Endothelial cell of umbilical vein (primary cell): ENCODE data around the gene FANCE. TPM values are rescaled to one million over a fixed set of nuclear protein-coding genes. Genes with fewer than 3 reads are reported as not detected.

Experiments used
- BruUV-seq: library from RNA; stranded (reverse); fragments of 400-500 nt; replicated peaks from 2 replicates; lab custom pipeline; 2021; lab: Mats Ljungman, UMichigan
- CTCF ChIA-PET: fragments of 300-600, 350-600 bp; sonication (Branson Sonifier 250); formaldehyde crosslinking; loops from one replicate; lab custom pipeline; 2021; ENCODE audit warnings: antibody characterized with exemption, inconsistent platforms; lab: Charles Lee
- POLR2A ChIA-PET: fragments of 300-600, 350-600 bp; sonication (Branson Sonifier 250); formaldehyde crosslinking; loops from one replicate; lab custom pipeline; 2021; ENCODE audit warnings: antibody characterized with exemption, inconsistent platforms; lab: Charles Lee
- DNase-seq: peaks from one replicate; pipeline ENCODE4 v3.0.0-alpha.2; 2011; ENCODE audit warnings: low read depth, low spot score
- FAIRE-seq: peaks from 2 replicates; lab custom pipeline; 2011; peaks lifted over from hg19 to GRCh38; lab: Jason Lieb, UNC
- H2AFZ ChIP-seq: 2 replicates; pipeline ENCODE4 v1.6.0; 2012; ENCODE audit warnings: low read depth, low read length, control low read depth, inconsistent platforms
- H3K27ac ChIP-seq: 2 replicates; pipeline ENCODE4 v1.5.1; 2011; ENCODE audit warnings: low read depth, mild to moderate bottlenecking, control low read depth, low read length, moderate library complexity; ENCODE audit not compliant: insufficient read depth
- H3K27me3 ChIP-seq, 2 experiments: 2 replicates each; pipeline versions ENCODE4 v1.6.0 to v1.6.1; 2011; ENCODE audit warnings: low read length in 2 of 2, mixed read lengths in 1 of 2; ENCODE audit not compliant: control insufficient read depth in 2 of 2, insufficient read depth in 2 of 2
- H3K36me3 ChIP-seq, 2 experiments: 2 replicates in 1 of 2; 3 replicates in 1 of 2; pipeline ENCODE4 v1.5.1; 2011; ENCODE audit warnings: low read length in 2 of 2, mild to moderate bottlenecking in 1 of 2, moderate library complexity in 1 of 2; ENCODE audit not compliant: control insufficient read depth in 2 of 2, insufficient read depth in 2 of 2; ENCODE audit errors: extremely low read depth in 1 of 2
- H3K4me1 ChIP-seq: 3 replicates; pipeline ENCODE4 v1.5.1; 2011; ENCODE audit warnings: mild to moderate bottlenecking, low read length; ENCODE audit not compliant: control insufficient read depth, insufficient read depth; ENCODE audit errors: extremely low read depth
- H3K4me2 ChIP-seq: 2 replicates; pipeline ENCODE4 v1.6.1; 2011; ENCODE audit warnings: low read length, control low read depth, mixed read lengths; ENCODE audit not compliant: insufficient read depth
- H3K4me3 ChIP-seq, 3 experiments: fragments of 200-600 bp in 1 of 3; sonication (generic), shearing (Covaris generic) in 1 of 3; replicated peaks in 1 of 3; 2 replicates each; pipeline ENCODE4 v1.5.1; 2011 to 2016; ENCODE audit warnings: control low read depth in 3 of 3, low read length in 3 of 3, mild to moderate bottlenecking in 2 of 3, inconsistent platforms in 1 of 3, low read depth in 1 of 3, moderate library complexity in 1 of 3; ENCODE audit not compliant: insufficient read depth in 1 of 3
- H3K79me2 ChIP-seq: 2 replicates; pipeline ENCODE4 v1.6.0; 2012; ENCODE audit warnings: low read length, inconsistent platforms; ENCODE audit not compliant: control insufficient read depth, insufficient read depth
- H3K9ac ChIP-seq: replicated peaks from 2 replicates; pipeline ENCODE3; 2011; ENCODE audit warnings: low read length, control low read depth; ENCODE audit not compliant: insufficient read depth; ENCODE audit errors: extremely low read depth
- H3K9me1 ChIP-seq: replicated peaks from 3 replicates; pipeline ENCODE4 v1.6.0; 2011; ENCODE audit warnings: mild to moderate bottlenecking, low read length; ENCODE audit not compliant: control insufficient read depth, insufficient read depth; ENCODE audit errors: extremely low read depth
- H3K9me3 ChIP-seq: replicated peaks from 2 replicates; pipeline ENCODE4 v1.5.1; 2012; ENCODE audit warnings: low read length, inconsistent platforms; ENCODE audit not compliant: control insufficient read depth, insufficient read depth
- H4K20me1 ChIP-seq: replicated peaks from 2 replicates; pipeline ENCODE3; 2011; ENCODE audit warnings: mild to moderate bottlenecking, low read length; ENCODE audit not compliant: control insufficient read depth, insufficient read depth; ENCODE audit errors: extremely low read depth
- CTCF ChIP-seq, 2 donors: IDR thresholded peaks; 1 replicate in 1 of 2; 2 replicates in 1 of 2; pipeline ENCODE4 v1.5.1; 2011; ENCODE audit warnings: low read length in 2 of 2, mild to moderate bottlenecking in 2 of 2, moderate library complexity in 2 of 2, control low read depth in 1 of 2, inconsistent platforms in 1 of 2, low read depth in 1 of 2; ENCODE audit not compliant: insufficient read depth in 1 of 2; ENCODE audit errors: extremely low read depth in 1 of 2
- EZH2 ChIP-seq: IDR thresholded peaks from 2 replicates; pipeline ENCODE4 v1.6.1; 2012; ENCODE audit warnings: borderline replicate concordance, low read depth, mild to moderate bottlenecking, moderate library complexity, low read length, inconsistent platforms; ENCODE audit not compliant: severe bottlenecking
- FOS ChIP-seq: IDR thresholded peaks from 2 replicates; pipeline ENCODE4 v1.6.1; 2011; ENCODE audit warnings: mild to moderate bottlenecking, low read length, moderate library complexity, borderline replicate concordance; ENCODE audit not compliant: insufficient read depth
- GATA2 ChIP-seq: IDR thresholded peaks from 2 replicates; pipeline ENCODE4 v1.7.0; 2011; ENCODE audit warnings: low read depth, mild to moderate bottlenecking, moderate library complexity, mixed read lengths, low read length; ENCODE audit not compliant: insufficient read length, insufficient read depth
- JUN ChIP-seq: IDR thresholded peaks from 2 replicates; pipeline ENCODE4 v1.6.1; 2011; ENCODE audit warnings: borderline replicate concordance, low read depth; ENCODE audit not compliant: insufficient read length, insufficient read depth
- MAX ChIP-seq: IDR thresholded peaks from 2 replicates; pipeline ENCODE4 v1.6.1; 2011; ENCODE audit not compliant: insufficient read depth, insufficient read length
- MYC ChIP-seq: IDR thresholded peaks from one replicate; pipeline ENCODE4 v1.6.1; 2011; ENCODE audit warnings: mild to moderate bottlenecking, low read depth, low read length
- POLR2A ChIP-seq: IDR thresholded peaks from 2 replicates; pipeline ENCODE4 v1.6.1; 2012; ENCODE audit warnings: low read depth, mild to moderate bottlenecking, control low read depth, low read length
- POLR2AphosphoS5 ChIP-seq: IDR thresholded peaks from 2 replicates; pipeline ENCODE4 v1.6.1; 2012; ENCODE audit warnings: low read depth, mild to moderate bottlenecking, control low read depth, low read length, moderate library complexity; ENCODE audit not compliant: insufficient read depth
- dilution Hi-C: fragments of 300-500 bp; cut with MboI; formaldehyde crosslinking; loops from one replicate; pipeline ENCODE4 v1.15.0; 2019; ENCODE audit warnings: low sequenced_read_pairs; ENCODE audit not compliant: extremely low pct_ligation_motif_present
- intact Hi-C: fragments of 100-400 bp; cut with micrococcal nuclease; formaldehyde crosslinking; loops from one replicate; pipeline ENCODE4 v1.10.0; 2022
- polyA plus RNA-seq, 4 experiments: library from polyadenylated mRNA; depleted of rRNA in 3 of 4; stranded (reverse) in 3 of 4; unstranded in 1 of 4; fragments of >200 nt; gene quantifications; 2 replicates each; pipeline versions ENCODE4 v1.2.1 to v1.2.3, GENCODE V29; 2011 to 2012; ENCODE audit warnings: missing spikeins in 1 of 4
- total RNA-seq: library from RNA; stranded (reverse); gene quantifications from 2 replicates; pipeline ENCODE4 v1.2.3, GENCODE V29; 2021

FANCE gene
- total and polyA plus RNA-seq, 2 donors (not counting 3 experiments of a cell fraction or from before 2014, with no cell fraction given) = 9.1 to 12.7 TPM

GRCh38 chr6:35498422-35499067 lies 46.4 kb downstream of the FANCE start:
- CTCF ChIA-PET = interaction anchor here (0.8 to 1.0 kb wide), 2 partner anchors 49 to 91 kb away, joined by 3 read pairs; no protein-coding TSS in a partner anchor
- no peak overlapping the region for H3K27ac ChIP-seq
- H3K4me3 ChIP-seq = no peak overlapping the region
- no peak for TF ChIP-seq CTCF (IDR thresholded peaks at IDR 0.05; ENCODE audit: extremely low read depth in 1 of 2, insufficient read depth in 1 of 2, low read depth in 1 of 2, low read length in 2 of 2)
- no peak for TF ChIP-seq EZH2
- no peak for TF ChIP-seq MYC
- no peak for TF ChIP-seq JUN
- H3K27me3 ChIP-seq = peaks cover 4 to 14% of the 10 kb centered on the region in 2 experiments
- no TSS peak for BruUV-seq
- dilution Hi-C loops = no loop called here
- H4K20me1 ChIP-seq = no peaks in the 10 kb centered on the region
- no peak for FAIRE-seq
- no peak overlapping the region for H3K4me2 ChIP-seq
- DNase-seq = no peak
- no peaks in the 10 kb centered on the region for H3K9me1 ChIP-seq
- POLR2A ChIA-PET = no interaction called here
- H3K36me3 ChIP-seq = no peaks in the 10 kb centered on the region
- peaks cover 4% of the 10 kb centered on the region for H3K4me1 ChIP-seq
- H3K79me2 ChIP-seq = no peaks in the 10 kb centered on the region
- no peak overlapping the region for H2AFZ ChIP-seq
- H3K9me3 ChIP-seq = no peaks in the 10 kb centered on the region
- intact Hi-C loops = no loop called here
- H3K9ac ChIP-seq = no peak overlapping the region

- intact Hi-C loops = no loop called here
- H3K9me1 ChIP-seq = no peaks in the 10 kb centered on the region
- DNase-seq = no peak
- H3K27ac ChIP-seq = no peak overlapping the region
- H3K27me3 ChIP-seq = peaks cover 3 to 14% of the 10 kb centered on the region in 2 experiments
- no peak for TF ChIP-seq MYC
- no peak for TF ChIP-seq POLR2AphosphoS5
- TF ChIP-seq EZH2 = no peak
- TF ChIP-seq POLR2A = no peak
- TF ChIP-seq CTCF (IDR thresholded peaks at IDR 0.05; ENCODE audit: extremely low read depth in 1 of 2, insufficient read depth in 1 of 2, low read depth in 1 of 2, low read length in 2 of 2) = no peak
- no peak for TF ChIP-seq MAX
- TF ChIP-seq GATA2 = no peak
- TF ChIP-seq JUN = no peak
- TF ChIP-seq FOS = no peak
- POLR2A ChIA-PET = no interaction called here
- CTCF ChIA-PET = no interaction called here
- BruUV-seq = no TSS peak
- H3K4me3 ChIP-seq = no peak overlapping the region
- H2AFZ ChIP-seq = no peak overlapping the region
- H3K9ac ChIP-seq = no peak overlapping the region
- FAIRE-seq = no peak
- H4K20me1 ChIP-seq = no peaks in the 10 kb centered on the region
- no peaks in the 10 kb centered on the region for H3K9me3 ChIP-seq
- H3K79me2 ChIP-seq = no peaks in the 10 kb centered on the region
- H3K4me1 ChIP-seq = peaks cover 4% of the 10 kb centered on the region
- no peaks in the 10 kb centered on the region for H3K36me3 ChIP-seq
- no peak overlapping the region for H3K4me2 ChIP-seq
- dilution Hi-C loops = no loop called here
Observed at GRCh38 chr6:35499372-35499771, 47.2 kb downstream of the FANCE start.
